ENCODE measurements around the gene KCNH3.
A peak's percentile ranks its signal among the peaks of the same experiment; 100 is the strongest.

KCNH3 gene

GRCh38 chr12:49563951-49564685 is 25.3 kb downstream of the KCNH3 start:
- in situ Hi-C loops (cut with HindIII; ENCODE audit: low pct_unique_long_range_greater_than_20kb, low sequenced_read_pairs): no loop called here

GRCh38 chr12:49564686-49565405 is 26.0 kb downstream of the KCNH3 start:
- no peak for DNase-seq (ENCODE audit: low read depth in 1 of 2, low spot score in 1 of 2)
- in situ Hi-C loops (cut with HindIII; ENCODE audit: low pct_unique_long_range_greater_than_20kb, low sequenced_read_pairs): no loop called here
- no peak for TF ChIP-seq JUND (IDR thresholded peaks at IDR 0.05; ENCODE audit: low read depth)

More at GRCh38 chr12:49563951-49564685, 25.3 kb downstream of the KCNH3 start:
- TF ChIP-seq JUND (IDR thresholded peaks at IDR 0.05; ENCODE audit: low read depth): no peak
- DNase-seq (ENCODE audit: low read depth in 1 of 2, low spot score in 1 of 2): no peak

DNA sequence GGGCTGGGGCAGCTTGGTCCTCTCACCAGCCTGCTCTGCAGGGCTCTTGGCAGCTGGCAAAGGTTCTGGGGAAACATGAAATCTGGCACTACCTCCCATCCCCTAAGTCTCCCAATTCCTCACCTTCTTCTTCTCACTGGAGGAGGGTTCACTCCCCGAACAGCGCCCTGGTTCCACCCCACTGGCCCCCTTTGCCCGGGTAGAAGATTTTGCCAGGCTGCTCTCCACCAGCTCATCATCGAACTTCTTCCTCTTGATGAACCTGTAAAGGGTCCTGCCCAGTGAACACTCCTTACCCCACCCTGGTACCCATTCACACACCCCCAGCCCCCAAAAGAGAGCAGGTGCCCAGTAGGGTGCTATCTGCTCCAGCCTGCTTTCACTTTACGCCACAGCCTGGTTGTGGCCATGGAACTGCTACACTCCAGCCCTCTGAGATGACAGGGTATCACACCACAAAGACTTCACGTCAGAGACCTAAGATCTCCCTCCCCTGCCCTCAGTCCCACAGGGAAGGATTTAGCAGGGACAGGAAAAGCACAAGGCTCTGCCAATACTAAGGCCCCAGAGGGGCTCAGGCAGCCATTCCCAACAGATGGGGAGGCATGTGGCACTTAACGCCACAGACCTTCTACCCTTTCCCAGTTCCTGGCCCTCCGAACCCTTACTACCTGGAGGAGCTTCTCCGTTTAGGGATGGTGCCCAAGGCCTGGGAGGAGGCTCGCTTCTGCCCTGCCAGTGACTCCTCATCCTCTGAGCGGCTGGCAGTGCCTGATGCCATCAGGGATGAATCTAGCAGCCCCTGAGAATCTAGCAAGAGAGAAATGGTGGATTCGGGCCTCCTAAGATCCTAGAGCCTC is 26.8 kb downstream of the KCNH3 start:
- in situ Hi-C loops (cut with HindIII; ENCODE audit: low pct_unique_long_range_greater_than_20kb, low sequenced_read_pairs): no loop called here
- TF ChIP-seq JUND (IDR thresholded peaks at IDR 0.05; ENCODE audit: low read depth): no peak
- DNase-seq (ENCODE audit: low read depth in 1 of 2, low spot score in 1 of 2): no peak

DNA sequence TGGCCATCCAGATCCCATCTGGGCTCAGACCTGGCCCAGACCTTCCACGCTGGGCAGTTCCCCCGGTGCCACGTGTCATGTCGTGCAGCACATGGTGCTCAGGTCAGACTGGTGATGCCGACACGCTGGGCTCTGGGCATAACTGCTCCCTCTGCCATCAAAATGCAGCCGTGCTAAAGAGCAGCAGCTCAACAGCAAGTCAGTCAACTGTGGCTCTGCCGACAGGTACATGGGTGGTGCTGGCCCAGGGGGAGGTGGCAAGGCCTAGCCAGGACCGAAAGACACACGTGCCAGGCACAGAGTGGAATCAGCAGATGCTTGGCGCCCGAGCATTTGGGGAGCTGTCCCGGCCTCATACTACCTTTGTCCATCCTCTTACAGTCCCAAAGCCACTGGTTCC is 27.5 kb downstream of the KCNH3 start:
- no peak for TF ChIP-seq JUND (IDR thresholded peaks at IDR 0.05; ENCODE audit: low read depth)

GRCh38 chr12:49567302-49567610 is 28.4 kb downstream of the KCNH3 start:
- TF ChIP-seq JUND (IDR thresholded peaks at IDR 0.05; ENCODE audit: low read depth): no peak
- DNase-seq (ENCODE audit: low read depth in 1 of 2, low spot score in 1 of 2): no peak
- in situ Hi-C loops (cut with HindIII; ENCODE audit: low pct_unique_long_range_greater_than_20kb, low sequenced_read_pairs): no loop called here

More for the DNA sequence above, 27.5 kb downstream of the KCNH3 start:
- in situ Hi-C loops (cut with HindIII; ENCODE audit: low pct_unique_long_range_greater_than_20kb, low sequenced_read_pairs): no loop called here
- no peak for DNase-seq (ENCODE audit: low read depth in 1 of 2, low spot score in 1 of 2)

GRCh38 chr12:49567611-49568441 is 29.0 kb downstream of the KCNH3 start, which contains the start of gene MCRS1:
Gene MCRS1, minus strand, starts transcription at chr12:49568142. Its CDS starts 1,411 bp downstream, at chr12:49566731.
- no peak for TF ChIP-seq JUND (IDR thresholded peaks at IDR 0.05; ENCODE audit: low read depth)
- peak; percentile 95 to 99 for DNase-seq (ENCODE audit: low read depth in 1 of 2, low spot score in 1 of 2)
- in situ Hi-C loops (cut with HindIII; ENCODE audit: low pct_unique_long_range_greater_than_20kb, low sequenced_read_pairs): no loop called here

DNA sequence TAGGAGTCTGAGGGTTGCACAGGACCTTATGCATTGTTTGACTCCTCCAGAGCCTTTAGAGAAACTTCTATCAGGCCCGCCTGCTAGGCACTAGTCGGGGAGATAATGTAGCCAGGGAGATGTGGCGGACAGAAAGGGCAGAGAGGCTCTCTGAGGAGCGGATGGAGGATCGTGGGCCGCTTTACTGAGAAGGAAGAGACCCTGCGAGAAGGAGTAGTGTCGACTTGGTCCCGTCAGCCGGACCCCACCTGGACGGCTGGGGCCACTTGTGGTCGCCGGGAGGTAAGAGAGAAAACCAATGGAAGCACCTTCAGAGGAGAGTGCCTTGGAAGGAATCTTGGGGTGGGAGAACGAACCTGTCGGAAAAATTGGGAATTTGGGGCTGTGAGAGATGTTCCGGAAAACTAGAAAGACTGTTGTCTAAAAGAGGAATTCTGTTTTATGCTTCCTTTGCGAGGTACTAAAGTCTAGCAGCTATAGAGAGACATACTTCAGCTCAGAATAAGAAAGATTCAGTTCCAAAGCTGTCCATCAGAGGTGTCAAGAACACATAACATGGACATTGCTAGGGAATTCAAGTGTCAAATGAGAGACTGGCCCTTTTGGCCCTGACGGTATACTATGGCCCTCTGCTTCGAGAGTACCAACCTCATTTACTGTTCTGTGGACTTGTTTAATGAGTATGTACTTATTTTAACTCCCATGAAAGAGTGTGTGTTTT is 29.8 kb downstream of the KCNH3 start:
- in situ Hi-C loops (cut with HindIII; ENCODE audit: low pct_unique_long_range_greater_than_20kb, low sequenced_read_pairs): no loop called here
- peak in 1 of 2 experiments; percentile 62 for DNase-seq (ENCODE audit: low read depth in 1 of 2, low spot score in 1 of 2)
- no peak for TF ChIP-seq JUND (IDR thresholded peaks at IDR 0.05; ENCODE audit: low read depth)

DNA sequence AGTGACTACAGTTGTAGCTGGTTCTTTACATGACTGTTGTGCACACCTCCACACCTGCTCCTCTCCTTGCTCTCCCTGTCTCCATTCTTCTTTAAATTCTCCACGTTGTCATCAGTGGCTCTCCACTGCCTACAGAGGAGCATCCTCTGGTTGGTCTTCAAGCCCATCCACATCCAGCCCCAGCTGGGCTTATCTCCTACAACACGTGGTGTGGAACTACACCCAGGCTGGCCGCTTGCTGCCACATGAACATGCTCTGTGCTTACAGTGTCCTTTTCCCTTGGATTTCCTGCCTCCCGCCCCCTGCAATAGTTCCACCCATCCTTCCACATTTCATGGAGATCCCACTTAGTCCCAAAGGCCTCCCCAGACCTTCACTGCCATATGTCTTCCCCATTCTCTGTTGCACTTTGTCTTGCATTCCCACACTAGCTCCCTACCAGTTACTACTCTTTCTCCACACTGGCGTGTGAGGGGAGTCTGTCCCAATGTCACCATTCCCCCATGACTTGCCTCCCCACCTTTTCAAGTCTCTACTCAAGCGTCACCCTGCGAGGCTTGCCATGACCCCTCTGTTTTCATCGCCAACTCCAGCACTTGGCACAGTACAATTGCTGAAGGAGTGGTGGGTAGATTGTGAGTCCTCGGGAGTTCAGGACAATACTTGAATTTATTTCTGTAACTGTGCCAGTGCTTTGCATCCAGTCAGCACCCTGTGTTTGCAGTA is 38.9 kb downstream of the KCNH3 start:
- in situ Hi-C loops (cut with HindIII; ENCODE audit: low pct_unique_long_range_greater_than_20kb, low sequenced_read_pairs): no loop called here
- DNase-seq (ENCODE audit: low read depth in 1 of 2, low spot score in 1 of 2): no peak

GRCh38 chr12:49578471-49579112 is 39.8 kb downstream of the KCNH3 start:
- no peak for DNase-seq (ENCODE audit: low read depth in 1 of 2, low spot score in 1 of 2)
- no peak for TF ChIP-seq JUND (IDR thresholded peaks at IDR 0.05; ENCODE audit: low read depth)
- in situ Hi-C loops (cut with HindIII; ENCODE audit: low pct_unique_long_range_greater_than_20kb, low sequenced_read_pairs): no loop called here

More for the DNA sequence above, 38.9 kb downstream of the KCNH3 start:
- no peak for TF ChIP-seq JUND (IDR thresholded peaks at IDR 0.05; ENCODE audit: low read depth)
